ENCODE results near the gene ANKRD33.
A peak's percentile ranks its signal among the peaks of the same experiment; 100 is the strongest.

ANKRD33 gene

DNA sequence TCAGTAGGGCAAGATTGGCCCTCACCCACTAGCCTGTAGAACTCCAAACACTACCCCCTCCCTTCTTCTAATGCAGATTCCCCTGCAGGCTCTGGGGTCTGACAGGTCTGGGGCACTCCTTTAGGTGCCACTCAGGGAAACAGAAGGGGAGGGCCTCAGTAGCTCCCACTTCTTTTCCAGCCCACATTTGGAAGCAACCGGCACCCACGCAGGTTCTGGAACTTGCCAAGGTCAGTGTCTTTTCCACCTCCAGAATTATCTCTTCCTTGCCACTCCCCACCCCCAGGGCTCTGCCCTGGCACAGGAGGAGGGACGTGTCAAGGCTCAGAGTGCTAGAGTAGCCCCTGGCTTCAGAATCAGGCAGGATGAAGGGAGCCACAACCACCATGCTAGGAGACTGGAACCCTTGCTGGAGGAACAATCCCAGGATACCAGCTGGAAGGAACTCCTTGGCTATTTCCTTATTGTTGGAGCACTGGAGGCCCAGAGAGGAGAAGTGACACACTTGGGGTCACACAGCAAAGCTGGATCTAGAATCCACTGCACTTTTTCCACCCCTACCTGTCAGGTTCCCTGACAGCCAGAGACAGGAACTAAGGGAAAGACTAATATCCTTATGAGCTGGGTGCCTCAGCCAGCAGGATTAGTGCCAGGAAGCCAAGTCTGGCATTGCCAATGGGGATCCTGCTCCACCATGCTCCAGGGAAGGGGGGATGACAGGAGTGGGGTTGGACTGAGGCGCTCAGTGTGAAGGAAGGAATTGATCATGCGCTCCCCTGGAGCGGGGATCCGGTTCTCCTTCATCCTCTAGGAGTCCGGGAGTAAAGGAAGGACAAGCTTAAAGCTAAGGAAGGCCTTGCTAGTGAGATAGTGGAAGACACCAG is 37.6 kb upstream of the ANKRD33 start:
- no peak overlapping the region for H3K4me3 Mint-ChIP-seq
- no peak overlapping the region for H3K27ac Mint-ChIP-seq
- peaks cover 19 to 44% of the 10 kb centered on the region in 2 donors for H3K4me1 Mint-ChIP-seq
- peaks cover 42 to 66% of the 10 kb centered on the region in 2 donors for H3K27me3 Mint-ChIP-seq
- peaks cover 0 to 2% of the 10 kb centered on the region in 2 donors for H3K9me3 Mint-ChIP-seq
- no peaks in the 10 kb centered on the region for H3K36me3 Mint-ChIP-seq
- no peak for DNase-seq
- ATAC-seq (replicated peaks), result no peak

DNA sequence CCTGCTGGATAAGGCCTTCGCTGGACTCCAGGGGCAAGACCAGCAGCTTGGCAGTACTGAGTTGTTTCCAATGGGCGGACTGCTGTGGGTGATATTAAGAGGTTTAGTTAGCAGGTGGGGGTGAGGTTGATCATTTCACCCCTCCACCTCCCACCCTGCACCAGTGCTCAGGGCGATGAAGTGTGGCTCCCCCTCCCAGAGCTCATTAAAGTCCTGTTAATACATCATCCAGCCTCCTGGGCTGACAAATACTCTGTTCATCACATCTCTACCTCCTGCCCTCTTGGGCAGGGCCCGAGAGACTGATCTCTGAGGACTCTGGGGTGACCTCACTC is 37.0 kb upstream of the ANKRD33 start:
- ATAC-seq (replicated peaks), result no peak
- H3K4me1 Mint-ChIP-seq, result peaks cover 18 to 42% of the 10 kb centered on the region in 2 donors
- no peak overlapping the region for H3K4me3 Mint-ChIP-seq
- H3K36me3 Mint-ChIP-seq, result no peaks in the 10 kb centered on the region
- DNase-seq, result no peak
- H3K27ac Mint-ChIP-seq, result no peak overlapping the region
- H3K27me3 Mint-ChIP-seq, result peaks cover 40 to 66% of the 10 kb centered on the region in 2 donors
- peaks cover 0 to 2% of the 10 kb centered on the region in 2 donors for H3K9me3 Mint-ChIP-seq

DNA sequence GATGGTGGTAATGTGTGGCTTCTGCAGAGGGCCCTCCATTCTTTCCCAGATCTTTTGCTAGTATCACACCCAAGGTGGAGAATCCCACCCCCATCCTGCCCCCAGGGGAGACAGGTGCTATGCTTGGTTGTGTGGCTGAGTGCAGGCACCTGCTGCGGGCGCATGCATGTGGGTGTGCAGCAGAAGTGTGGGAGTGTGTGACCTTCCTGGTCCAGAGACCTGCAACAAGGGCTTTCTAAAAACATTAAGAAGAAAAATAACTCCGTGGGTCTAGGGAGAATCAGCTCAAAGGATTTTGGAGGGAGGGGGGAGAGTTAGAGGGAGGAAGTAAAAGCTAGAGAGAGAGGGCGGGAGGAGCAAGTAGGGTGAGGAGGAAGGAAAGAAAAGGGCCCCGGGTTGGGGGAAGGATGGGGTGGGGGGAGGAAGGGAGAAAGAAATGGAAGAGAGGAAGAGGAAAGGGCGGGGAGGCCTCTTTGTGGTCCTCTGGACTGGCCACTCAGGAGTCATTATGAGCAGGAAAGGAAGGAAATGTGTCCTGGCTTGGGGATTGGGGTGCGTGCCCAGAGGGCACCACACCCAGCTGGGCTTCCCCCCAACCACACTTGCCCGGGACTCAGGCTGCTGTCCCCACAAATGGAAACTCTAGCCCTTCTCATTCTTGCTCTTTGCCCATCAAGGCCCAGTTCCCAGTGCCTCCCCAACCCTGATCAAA is 36.3 kb upstream of the ANKRD33 start:
- Mint-ChIP-seq H3K4me3 (no peak overlapping the region), H3K4me1 (peaks cover 16 to 36% of the 10 kb centered on the region in 2 donors), H3K27ac (no peak overlapping the region), H3K9me3 (peaks cover 0 to 2% of the 10 kb centered on the region in 2 donors), H3K36me3 (no peaks in the 10 kb centered on the region), H3K27me3 (peaks cover 41 to 66% of the 10 kb centered on the region in 2 donors)
- ATAC-seq (replicated peaks), result peak in 1 of 2 donors; percentile 10
- no peak for DNase-seq

DNA sequence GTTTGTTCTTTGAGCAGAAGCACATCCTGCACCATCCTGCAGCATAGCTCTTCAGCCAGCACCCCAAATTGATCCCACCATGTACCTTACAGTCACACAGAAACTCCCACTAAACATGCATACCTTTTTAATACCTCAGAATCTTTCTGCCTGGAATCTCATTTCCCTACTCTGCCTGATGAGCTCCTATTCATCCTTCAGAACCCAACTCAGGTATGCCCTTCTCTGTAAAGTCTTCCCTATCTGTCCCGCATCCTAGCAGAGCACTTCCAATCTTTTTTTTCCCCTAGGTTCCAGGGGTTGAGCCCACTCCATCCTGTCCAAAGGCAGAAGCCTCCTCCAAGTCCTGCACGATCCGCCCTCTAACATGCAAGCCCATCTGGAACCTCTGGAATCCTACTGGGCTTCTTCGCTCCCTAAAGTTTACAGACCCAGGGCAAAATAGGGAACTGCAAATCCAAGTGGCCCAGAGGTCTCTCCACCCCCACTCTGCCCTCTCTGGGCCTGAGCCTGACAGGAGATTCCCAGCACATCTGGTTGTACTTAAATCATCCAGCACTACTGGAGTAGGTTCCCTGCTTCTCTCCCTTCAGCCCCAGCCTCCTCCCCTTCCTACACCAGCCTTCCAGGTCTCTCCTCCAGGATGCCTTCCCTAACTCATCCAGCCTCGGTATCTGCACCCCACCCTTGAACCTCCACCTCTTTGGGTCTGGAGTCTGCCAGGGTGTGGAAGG is 35.3 kb upstream of the ANKRD33 start:
- Mint-ChIP-seq H3K27me3 (peaks cover 42 to 69% of the 10 kb centered on the region in 2 donors), H3K27ac (no peak overlapping the region), H3K9me3 (peaks cover 0 to 2% of the 10 kb centered on the region in 2 donors), H3K4me3 (no peak overlapping the region), H3K36me3 (no peaks in the 10 kb centered on the region), H3K4me1 (peaks cover 14 to 27% of the 10 kb centered on the region in 2 donors)
- no peak for DNase-seq
- ATAC-seq (replicated peaks), result no peak

DNA sequence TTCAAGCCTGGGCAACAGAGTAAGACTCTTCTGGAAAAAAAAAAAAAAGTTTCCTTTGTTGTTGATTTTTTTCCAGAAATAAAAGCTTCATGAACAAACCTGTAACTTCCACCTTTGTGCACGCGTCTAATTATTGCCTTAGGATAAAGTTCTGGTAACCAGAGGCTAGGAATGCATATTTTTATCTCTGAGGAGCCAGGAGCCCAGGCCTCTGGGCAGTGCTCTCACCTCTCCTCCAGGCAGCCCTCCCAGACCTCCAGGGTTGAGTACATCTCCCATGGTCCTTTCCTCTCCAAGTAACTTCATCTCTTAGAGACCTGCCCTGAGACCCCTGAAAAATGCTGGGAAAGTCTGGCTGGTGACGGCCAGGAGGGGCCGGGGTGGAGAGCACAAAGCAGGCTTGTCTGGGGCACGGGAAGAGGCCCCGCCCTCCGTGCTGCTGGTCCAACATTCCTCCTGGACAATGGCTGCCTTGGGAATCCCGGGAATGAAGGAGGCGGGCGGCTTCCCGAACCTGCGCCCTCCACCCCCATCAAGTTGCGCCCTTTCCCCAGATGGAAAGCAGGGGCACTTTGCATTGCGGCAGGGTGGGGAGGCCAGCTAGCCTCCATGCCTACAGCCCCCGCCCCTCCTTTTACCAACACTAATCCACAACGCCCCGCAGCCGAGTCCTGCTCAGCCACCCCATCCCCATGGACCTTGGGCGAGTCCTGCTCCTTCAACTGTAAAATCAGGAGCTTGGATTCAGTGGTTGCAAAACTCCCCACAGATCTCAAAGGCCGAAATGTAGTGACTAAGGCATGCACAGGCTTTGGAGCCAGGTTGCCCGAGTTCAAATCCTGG is 32.1 kb upstream of the ANKRD33 start:
- Mint-ChIP-seq H3K9me3 (peaks cover 0 to 2% of the 10 kb centered on the region in 2 donors), H3K27me3 (peaks cover 49 to 69% of the 10 kb centered on the region in 2 donors), H3K36me3 (no peaks in the 10 kb centered on the region), H3K4me3 (no peak overlapping the region), H3K4me1 (peaks cover 8 to 18% of the 10 kb centered on the region in 2 donors), H3K27ac (no peak overlapping the region)
- no peak for ATAC-seq (replicated peaks)
- DNase-seq, result no peak

DNA sequence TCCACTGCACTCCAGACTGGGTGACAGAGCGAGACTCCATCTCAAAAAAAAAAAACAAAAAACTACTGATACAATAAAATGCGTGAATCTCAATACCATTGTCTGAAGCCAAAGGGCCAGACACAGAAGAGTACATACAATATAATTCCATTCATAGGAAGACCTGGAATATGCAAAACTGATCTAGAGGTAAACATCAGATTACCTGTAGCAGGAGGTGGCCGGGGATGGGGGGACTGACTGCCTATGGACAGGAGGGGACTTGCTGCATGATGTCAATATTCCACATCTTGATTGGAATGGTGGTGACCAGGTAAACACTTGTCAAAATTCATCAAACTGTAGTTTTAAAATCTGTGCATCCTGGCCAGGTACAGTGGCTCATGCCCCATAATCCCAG is 26.9 kb upstream of the ANKRD33 start:
- no peaks in the 10 kb centered on the region for H3K36me3 Mint-ChIP-seq
- no peak overlapping the region for H3K27ac Mint-ChIP-seq
- no peaks in the 10 kb centered on the region for H3K9me3 Mint-ChIP-seq
- DNase-seq (no peak), ATAC-seq (replicated peaks) (no peak)
- no peak overlapping the region for H3K4me3 Mint-ChIP-seq
- peaks cover 9 to 20% of the 10 kb centered on the region in 2 donors for H3K4me1 Mint-ChIP-seq
- H3K27me3 Mint-ChIP-seq, result peaks cover 66 to 83% of the 10 kb centered on the region in 2 donors

DNA sequence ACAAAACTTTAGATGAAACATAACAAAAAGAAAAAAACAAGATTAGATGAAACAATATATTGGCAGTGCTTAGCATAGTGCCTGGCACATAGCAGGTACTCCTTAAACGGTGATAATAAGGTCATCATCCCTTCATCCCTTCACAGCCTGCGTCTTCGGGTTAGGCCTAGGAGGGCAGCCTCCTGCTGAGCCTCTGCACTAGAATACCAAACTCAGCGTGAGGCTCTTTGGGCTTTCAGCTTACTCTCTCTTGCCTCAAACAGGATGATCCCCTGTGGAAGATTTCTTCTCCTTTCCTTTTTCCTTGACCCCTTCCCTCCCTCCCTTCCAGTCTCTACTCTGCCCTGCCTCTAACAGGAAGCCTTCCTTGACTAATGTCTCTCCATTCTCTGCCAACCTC is 25.0 kb upstream of the ANKRD33 start:
- no peaks in the 10 kb centered on the region for H3K9me3 Mint-ChIP-seq
- DNase-seq, result no peak
- ATAC-seq (replicated peaks), result no peak
- peak overlapping the region in 1 of 2 donors; percentile 53 for H3K4me3 Mint-ChIP-seq
- H3K36me3 Mint-ChIP-seq, result no peaks in the 10 kb centered on the region
- H3K27ac Mint-ChIP-seq, result no peak overlapping the region
- H3K27me3 Mint-ChIP-seq, result peaks cover 67 to 83% of the 10 kb centered on the region in 2 donors
- peaks cover 9 to 20% of the 10 kb centered on the region in 2 donors for H3K4me1 Mint-ChIP-seq

DNA sequence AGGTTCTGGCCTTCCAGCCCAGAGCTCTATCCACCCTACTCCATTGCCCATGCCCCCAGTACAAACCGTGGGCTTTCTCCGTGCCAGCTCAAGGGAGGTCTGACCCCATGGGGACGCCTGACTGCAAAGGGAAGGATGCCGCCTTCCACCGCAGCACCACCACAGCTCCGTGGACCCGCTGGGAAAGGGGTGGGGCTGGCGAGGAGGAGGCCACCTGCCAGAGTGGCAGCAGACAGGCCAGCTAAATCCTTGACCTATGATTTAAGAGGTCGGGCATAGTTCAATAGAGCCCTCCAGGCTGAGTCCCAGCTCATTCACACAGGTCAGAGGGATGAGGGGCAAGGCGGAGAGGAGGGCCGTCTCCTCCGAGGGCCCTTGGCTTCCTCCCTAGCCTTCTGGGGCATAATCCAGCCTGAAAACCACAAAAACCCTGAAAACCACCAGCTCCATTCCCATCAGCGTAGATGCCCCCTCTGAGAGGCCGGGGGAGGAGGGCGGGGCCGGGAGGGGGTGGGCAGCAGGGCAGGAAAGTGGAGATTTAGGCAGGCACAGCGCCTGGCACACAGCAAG is 24.5 kb upstream of the ANKRD33 start:
- ATAC-seq (replicated peaks) (peak; percentile 13 to 23), DNase-seq (no peak)
- no peaks in the 10 kb centered on the region for H3K36me3 Mint-ChIP-seq
- no peaks in the 10 kb centered on the region for H3K9me3 Mint-ChIP-seq
- peaks cover 10 to 24% of the 10 kb centered on the region in 2 donors for H3K4me1 Mint-ChIP-seq
- H3K27ac Mint-ChIP-seq, result no peak overlapping the region
- H3K27me3 Mint-ChIP-seq, result peaks cover 72 to 88% of the 10 kb centered on the region in 2 donors
- H3K4me3 Mint-ChIP-seq, result peak overlapping the region; percentile 39 to 53

DNA sequence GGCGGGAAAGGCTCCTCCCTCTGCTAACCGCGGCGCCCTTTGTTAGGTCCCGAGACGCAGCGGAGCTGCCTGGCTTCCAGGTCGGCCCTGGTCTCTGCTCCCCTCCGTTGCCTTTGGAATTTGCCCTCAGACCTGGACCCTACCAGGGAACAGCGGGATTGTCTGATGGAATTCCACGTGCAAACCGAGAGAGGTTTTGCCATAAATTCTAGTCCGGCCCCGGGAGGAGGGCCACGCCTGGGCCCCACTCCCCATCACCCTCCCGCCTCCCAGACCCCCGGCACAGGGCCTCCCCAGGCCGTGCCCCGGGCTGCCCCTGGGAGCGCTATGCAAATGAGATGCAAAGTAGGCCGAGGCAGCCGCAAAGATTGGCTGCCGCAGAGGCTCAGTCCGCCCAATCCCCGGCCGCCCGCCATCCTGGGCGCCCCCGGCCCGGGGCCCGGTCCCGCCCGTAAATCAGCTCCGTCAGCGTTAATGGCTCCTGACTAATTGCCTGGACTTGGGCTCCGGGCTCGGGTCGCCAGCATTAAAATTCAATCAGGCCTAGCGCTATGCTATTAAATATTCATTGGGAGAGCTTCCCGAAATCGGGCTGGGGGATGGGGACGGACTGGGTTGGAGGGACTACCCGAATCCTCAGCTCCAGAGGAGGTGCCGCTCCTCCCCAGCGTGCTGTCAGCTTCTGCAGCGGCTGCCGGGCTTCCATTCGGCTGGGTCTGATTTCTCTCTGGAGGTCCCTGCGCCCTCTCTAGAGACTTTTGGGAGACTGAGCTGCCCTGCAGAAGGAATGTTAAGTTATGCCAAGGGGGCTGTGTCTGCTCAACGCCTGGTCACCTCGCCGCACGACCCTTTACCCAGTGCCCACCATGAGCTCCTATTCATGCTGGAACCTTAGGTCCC is 23.7 kb upstream of the ANKRD33 start:
- H3K4me3 Mint-ChIP-seq, result peak overlapping the region in 1 of 2 donors; percentile 62
- ATAC-seq (replicated peaks), result peak; percentile 75 to 83
- no peaks in the 10 kb centered on the region for H3K36me3 Mint-ChIP-seq
- H3K27ac Mint-ChIP-seq, result no peak overlapping the region
- peaks cover 16 to 30% of the 10 kb centered on the region in 2 donors for H3K4me1 Mint-ChIP-seq
- H3K27me3 Mint-ChIP-seq, result peaks cover 75 to 89% of the 10 kb centered on the region in 2 donors
- DNase-seq, result no peak
- no peaks in the 10 kb centered on the region for H3K9me3 Mint-ChIP-seq

DNA sequence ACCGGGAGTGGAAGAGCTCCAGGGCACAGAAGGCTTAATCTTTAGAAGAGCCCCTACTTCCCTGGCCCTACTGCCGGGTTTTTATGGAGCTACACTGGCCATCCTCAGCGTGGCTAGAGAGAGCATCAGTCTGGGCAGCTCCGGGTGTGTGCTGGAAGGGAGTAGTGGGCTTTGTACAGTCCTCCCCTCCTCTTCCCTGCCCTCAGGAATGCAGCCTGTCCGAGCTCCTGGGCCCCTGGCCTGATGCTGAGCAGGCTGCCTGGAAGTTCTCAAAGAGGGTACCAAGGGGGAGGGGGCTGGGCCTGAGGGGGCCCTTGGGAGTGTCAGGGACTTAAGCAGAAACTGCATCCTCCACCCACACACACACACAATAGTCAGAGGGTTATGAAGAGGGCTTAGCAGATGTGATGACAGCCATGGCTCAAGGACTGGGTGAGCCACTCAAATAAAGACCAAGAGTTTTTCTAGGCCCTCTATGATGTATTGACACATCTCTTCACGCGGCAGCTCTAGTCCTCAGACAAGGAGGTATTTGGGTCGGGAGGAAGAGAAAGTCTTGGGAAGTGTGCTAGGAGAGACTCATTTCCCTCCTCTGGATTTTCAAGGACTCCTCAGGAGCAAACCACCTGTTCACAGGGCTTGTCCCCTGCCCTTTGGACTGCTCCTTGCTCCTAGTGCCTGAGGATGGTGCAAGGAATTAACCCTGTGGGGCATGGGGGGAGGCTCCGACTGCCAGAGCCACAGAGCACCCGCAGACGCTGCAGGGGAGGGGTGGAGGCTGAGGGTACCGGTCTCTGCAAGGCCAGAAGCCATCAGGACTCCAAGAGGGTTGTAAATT is 22.9 kb upstream of the ANKRD33 start:
- DNase-seq, result no peak
- Mint-ChIP-seq H3K36me3 (no peaks in the 10 kb centered on the region), H3K4me3 (peak overlapping the region in 1 of 2 donors; percentile 62), H3K4me1 (peaks cover 21 to 39% of the 10 kb centered on the region in 2 donors), H3K27ac (no peak overlapping the region), H3K27me3 (peaks cover 77 to 88% of the 10 kb centered on the region in 2 donors), H3K9me3 (no peaks in the 10 kb centered on the region)
- ATAC-seq (replicated peaks), result peak; percentile 53 to 54

DNA sequence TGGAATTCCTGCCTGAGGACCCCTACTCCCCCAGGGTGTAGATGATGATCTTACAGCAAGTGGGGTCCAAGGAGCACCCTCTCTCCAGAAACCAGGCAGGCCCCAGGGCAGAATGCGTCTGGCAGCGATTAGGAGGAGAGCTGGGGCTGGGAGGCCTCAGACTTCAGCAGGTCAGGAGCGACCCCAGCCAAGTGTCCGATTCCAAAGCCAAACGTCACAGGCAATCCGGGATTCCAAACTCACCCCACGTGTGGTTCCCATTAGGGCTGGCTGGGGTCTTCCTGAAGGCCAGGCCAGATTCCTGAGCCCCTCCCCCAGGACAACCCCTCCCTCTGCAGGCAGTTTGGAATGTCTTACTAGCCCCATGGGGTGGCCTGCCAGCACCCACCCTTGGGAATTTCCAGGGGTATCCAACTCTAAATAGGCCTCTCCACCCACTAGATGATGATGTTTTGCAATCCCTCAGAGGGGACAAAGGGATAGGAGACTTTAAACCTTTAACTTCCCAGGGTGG is 22.1 kb upstream of the ANKRD33 start:
- Mint-ChIP-seq H3K27me3 (peaks cover 80 to 88% of the 10 kb centered on the region in 2 donors), H3K4me1 (peaks cover 28 to 46% of the 10 kb centered on the region in 2 donors), H3K36me3 (no peaks in the 10 kb centered on the region), H3K27ac (no peak overlapping the region), H3K4me3 (no peak overlapping the region), H3K9me3 (no peaks in the 10 kb centered on the region)
- ATAC-seq (replicated peaks), result no peak
- no peak for DNase-seq

DNA sequence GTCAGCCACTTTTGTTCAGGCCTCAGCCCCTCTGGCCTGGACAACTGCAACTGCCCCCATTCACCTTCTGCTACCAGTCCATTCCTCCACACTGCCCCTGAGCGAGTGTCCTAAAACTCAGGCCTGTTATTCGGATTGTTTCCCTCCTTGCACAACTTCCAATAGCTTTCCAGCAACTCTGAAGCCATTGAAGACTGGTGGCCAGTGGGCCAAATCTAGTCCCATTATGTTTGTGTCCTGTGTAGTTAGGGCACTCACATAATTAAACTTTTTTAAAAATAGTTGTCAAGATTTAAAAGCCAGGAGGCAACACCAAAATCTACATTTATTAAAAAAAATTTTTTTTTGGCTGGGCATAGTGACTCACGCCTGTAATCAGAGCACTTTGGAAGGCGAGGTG is 21.6 kb upstream of the ANKRD33 start:
- Mint-ChIP-seq H3K27ac (no peak overlapping the region), H3K4me1 (peaks cover 32 to 51% of the 10 kb centered on the region in 2 donors), H3K4me3 (no peak overlapping the region), H3K27me3 (peaks cover 80 to 88% of the 10 kb centered on the region in 2 donors), H3K9me3 (no peaks in the 10 kb centered on the region), H3K36me3 (no peaks in the 10 kb centered on the region)
- DNase-seq, result no peak
- no peak for ATAC-seq (replicated peaks)

Measured in stimulated activated naive B cell treated with anti-CD40 and anti-IgM and Interleukin-4, amounts not matched to agents 10 μg/mL and 1 μg/mL and 100 μg/mL, for 72 hours (primary cell).